IMR-90 (cell line): ENCODE measurements around the gene NPM1. TPM values are rescaled to one million over a fixed set of nuclear protein-coding genes. Genes with fewer than 3 reads are reported as not detected.

Experiments
- ATAC-seq: fragments of 200-7000 bp; cut with Tn5 transposase; 2 replicates; pipeline ENCODE4 v1.9.1; 2020; ENCODE audit warnings: low read depth, mild to moderate bottlenecking, moderate library complexity
- BruUV-seq: library from RNA; stranded (reverse); fragments of 400-500 nt; replicated peaks from 2 replicates; lab custom pipeline; 2021; lab: Mats Ljungman, UMichigan
- CTCF ChIA-PET: fragments of 300-600 bp; formaldehyde crosslinking; extraction: SDS; loops from one replicate; lab custom pipeline; 2021; ENCODE audit warnings: antibody characterized with exemption; lab: Yijun Ruan, JAX
- POLR2A ChIA-PET: fragments of 300-600 bp; sonication (Branson Sonifier 250); formaldehyde crosslinking; loops from one replicate; lab custom pipeline; 2022; ENCODE audit warnings: antibody characterized with exemption; ENCODE audit not compliant: unreplicated experiment; lab: Charles Lee
- DNase-seq: peaks from one replicate; pipeline ENCODE4 v3.0.0; 2013
- H2AFZ ChIP-seq: replicated peaks from 2 replicates; pipeline ENCODE3; 2013; ENCODE audit warnings: low read length, mild to moderate bottlenecking; ENCODE audit not compliant: poor library complexity
- H2AK5ac ChIP-seq: 2 replicates; pipeline ENCODE4 v1.6.1; 2013; ENCODE audit warnings: low read depth, low read length, inconsistent platforms
- H2AK9ac ChIP-seq: replicated peaks from 2 replicates; pipeline ENCODE3; 2013; ENCODE audit warnings: mild to moderate bottlenecking, low read depth, low read length, moderate library complexity; ENCODE audit not compliant: poor library complexity
- H2BK120ac ChIP-seq: 2 replicates; pipeline ENCODE4 v1.6.1; 2013; ENCODE audit warnings: low read depth, low read length, inconsistent platforms
- H2BK15ac ChIP-seq: 3 replicates; pipeline ENCODE4 v1.6.1; 2013; ENCODE audit warnings: low read depth, low read length, inconsistent platforms
- H2BK20ac ChIP-seq: 2 replicates; pipeline ENCODE4 v1.6.1; 2013; ENCODE audit warnings: low read depth, mild to moderate bottlenecking, inconsistent platforms, low read length, moderate library complexity
- H2BK5ac ChIP-seq: 2 replicates; pipeline ENCODE4 v1.6.1; 2013; ENCODE audit warnings: mild to moderate bottlenecking, low read depth, low read length, inconsistent platforms; ENCODE audit not compliant: poor library complexity, severe bottlenecking
- H3K14ac ChIP-seq: replicated peaks from 2 replicates; pipeline ENCODE4 v1.6.1; 2013; ENCODE audit warnings: low read depth, low read length, inconsistent platforms
- H3K18ac ChIP-seq: 2 replicates; pipeline ENCODE4 v1.6.1; 2013; ENCODE audit warnings: low read depth, low read length, control low read depth
- H3K23ac ChIP-seq: 2 replicates; pipeline ENCODE4 v1.6.1; 2013; ENCODE audit warnings: low read depth, low read length, inconsistent platforms
- H3K27ac ChIP-seq: 2 replicates; pipeline ENCODE4 v1.5.1; 2013; ENCODE audit warnings: mild to moderate bottlenecking, control low read depth, low read length; ENCODE audit not compliant: insufficient read depth
- H3K27me3 ChIP-seq: 2 replicates; pipeline ENCODE4 v1.6.1; 2013; ENCODE audit warnings: low read length; ENCODE audit not compliant: control insufficient read depth, insufficient read depth
- H3K36me3 ChIP-seq: 2 replicates; pipeline ENCODE4 v1.6.1; 2013; ENCODE audit warnings: low read length, mixed read lengths; ENCODE audit not compliant: control insufficient read depth, insufficient read depth
- H3K4ac ChIP-seq: 2 replicates; pipeline ENCODE4 v1.6.1; 2013; ENCODE audit warnings: low read depth, low read length, inconsistent platforms
- H3K4me1 ChIP-seq: 2 replicates; pipeline ENCODE4 v1.6.1; 2013; ENCODE audit warnings: low read length, mixed read lengths; ENCODE audit not compliant: control insufficient read depth, insufficient read depth
- H3K4me2 ChIP-seq: 2 replicates; pipeline ENCODE4 v1.6.1; 2013; ENCODE audit warnings: low read depth, mild to moderate bottlenecking, control low read depth, low read length, moderate library complexity
- H3K4me3 ChIP-seq: 2 replicates; pipeline ENCODE4 v1.5.1; 2013; ENCODE audit warnings: low read depth, mild to moderate bottlenecking, control low read depth, low read length, moderate library complexity; ENCODE audit not compliant: insufficient read depth
- H3K56ac ChIP-seq: 2 replicates; pipeline ENCODE4 v1.6.1; 2013; ENCODE audit warnings: low read length, inconsistent platforms; ENCODE audit not compliant: insufficient read depth; ENCODE audit errors: extremely low read depth
- H3K79me1 ChIP-seq, 2 experiments: 2 replicates each; pipeline ENCODE4 v1.6.1; 2013; ENCODE audit warnings: low read length in 2 of 2, inconsistent platforms in 1 of 2, low read depth in 1 of 2
- H3K9ac ChIP-seq: 2 replicates; pipeline ENCODE4 v1.6.1; 2013; ENCODE audit warnings: low read depth, low read length, control low read depth
- H3K9me1 ChIP-seq: 2 replicates; pipeline ENCODE4 v1.6.1; 2013; ENCODE audit warnings: low read length, inconsistent platforms; ENCODE audit not compliant: insufficient read depth
- H3K9me3 ChIP-seq: 2 replicates; pipeline ENCODE4 v1.6.1; 2013; ENCODE audit warnings: low read length; ENCODE audit not compliant: control insufficient read depth, insufficient read depth
- H4K20me1 ChIP-seq: 2 replicates; pipeline ENCODE4 v1.6.1; 2013; ENCODE audit warnings: low read length, inconsistent platforms; ENCODE audit not compliant: insufficient read depth
- H4K5ac ChIP-seq: 2 replicates; pipeline ENCODE4 v1.6.1; 2013; ENCODE audit warnings: mild to moderate bottlenecking, low read depth, low read length, control low read depth
- H4K8ac ChIP-seq, 2 experiments: 2 replicates each; pipeline ENCODE4 v1.6.1; 2013; ENCODE audit warnings: low read depth in 2 of 2, low read length in 2 of 2, control low read depth in 1 of 2, inconsistent platforms in 1 of 2
- H4K91ac ChIP-seq: 2 replicates; pipeline ENCODE4 v1.6.1; 2013; ENCODE audit warnings: low read depth, low read length, inconsistent platforms; ENCODE audit not compliant: insufficient read depth
- BHLHE40 ChIP-seq: fragments of 150-350 bp; IDR thresholded peaks from 2 replicates; pipeline ENCODE4 v1.6.1; 2016; ENCODE audit warnings: mild to moderate bottlenecking, low read depth, low read length
- CEBPB ChIP-seq: IDR thresholded peaks from 2 replicates; pipeline ENCODE4 v1.6.1; 2012; ENCODE audit warnings: low read depth, low read length, improper control_type of control experiment
- ELK1 ChIP-seq: fragments of 150-350 bp; IDR thresholded peaks from 2 replicates; pipeline ENCODE4 v1.6.1; 2016; ENCODE audit warnings: low read depth, mild to moderate bottlenecking, low read length, moderate library complexity, borderline replicate concordance
- MXI1 ChIP-seq: IDR thresholded peaks from 2 replicates; pipeline ENCODE4 v1.6.1; 2012; ENCODE audit warnings: low read depth, mild to moderate bottlenecking, low read length, moderate library complexity, borderline replicate concordance
- RCOR1 ChIP-seq: IDR thresholded peaks from 2 replicates; pipeline ENCODE4 v1.6.1; 2012; ENCODE audit warnings: mild to moderate bottlenecking, low read length, improper control_type of control experiment; ENCODE audit not compliant: insufficient replicate concordance
- RFX5 ChIP-seq: IDR thresholded peaks from 2 replicates; pipeline ENCODE4 v1.8.0; 2012; ENCODE audit warnings: low read depth, mild to moderate bottlenecking, low read length, moderate library complexity
- WGBS, 2 experiments: methylation state at CpG; one replicate each; pipeline versions ENCODE4 v1.1.5 to v1.1.7; 2013; ENCODE audit warnings: missing lambda C conversion rate in 2 of 2; ENCODE audit not compliant: insufficient read length in 1 of 2; ENCODE audit errors: extremely low coverage in 2 of 2; 5-methylcytosine and 5-hydroxymethylcytosine counted together
- dilution Hi-C: fragments of 300-500 bp; cut with HindIII; formaldehyde crosslinking; loops from one replicate; pipeline ENCODE4 v1.14.3; 2018; ENCODE audit warnings: low sequenced_read_pairs; ENCODE audit not compliant: unreplicated experiment
- in situ Hi-C: fragments of 300-500 bp; cut with MboI; formaldehyde crosslinking; loops from 3 replicates; pipeline ENCODE4 v1.14.3; 2019; ENCODE audit warnings: low sequenced_read_pairs, inconsistent platforms, mixed read lengths
- intact Hi-C: fragments of 100-400 bp; cut with micrococcal nuclease; formaldehyde crosslinking; loops from 2 replicates; pipeline ENCODE4 v1.10.0; 2022
- polyA plus RNA-seq, 3 experiments: library from polyadenylated mRNA; depleted of rRNA; stranded (reverse); fragments of >200 nt; gene quantifications; 2 replicates each; pipeline ENCODE4 v1.2.3, GENCODE V29; 2012; ENCODE audit warnings: low replicate concordance in 1 of 3
- total RNA-seq: library from RNA; depleted of rRNA; stranded (reverse); fragments of >200 nt; gene quantifications from 2 replicates; pipeline ENCODE4 v1.2.3, GENCODE V29; 2012

Gene NPM1
- total and polyA plus RNA-seq, 2 of the 4 experiments (the other 2 are of a cell fraction): 856 to 929 TPM

GRCh38 chr5:171412186-171412585 lies 24.5 kb downstream of the NPM1 start:
- H2AK9ac ChIP-seq: no peak overlapping the region
- H3K4ac ChIP-seq: no peak overlapping the region
- peaks cover 81% of the 10 kb centered on the region for H4K20me1 ChIP-seq
- no peak for TF ChIP-seq RFX5
- no peak for TF ChIP-seq ELK1
- no peak for TF ChIP-seq MXI1
- no peak for TF ChIP-seq RCOR1
- no peak for TF ChIP-seq BHLHE40
- TF ChIP-seq CEBPB: no peak
- no peak overlapping the region for H2AFZ ChIP-seq
- H3K36me3 ChIP-seq: peaks cover 38% of the 10 kb centered on the region
- no peak overlapping the region for H2BK15ac ChIP-seq
- no peaks in the 10 kb centered on the region for H3K27me3 ChIP-seq
- no CpG with 5 or more reads among the region's 5 CpGs for WGBS, 2 experiments
- H2BK20ac ChIP-seq: no peak overlapping the region
- dilution Hi-C loops: no loop called here
- no peak overlapping the region for H2BK5ac ChIP-seq
- H3K56ac ChIP-seq: no peak overlapping the region
- H4K8ac ChIP-seq: no peak overlapping the region
- no peak overlapping the region for H3K14ac ChIP-seq
- intact Hi-C loops: loop anchor here (10.0 kb wide), 1 partner anchor 183 kb away; no protein-coding TSS in a partner anchor
- H4K5ac ChIP-seq: no peak overlapping the region
- no peak overlapping the region for H3K23ac ChIP-seq
- H4K91ac ChIP-seq: no peak overlapping the region
- H2AK5ac ChIP-seq: no peak overlapping the region
- in situ Hi-C loops: loop anchor here (10.0 to 25.0 kb wide), 3 partner anchors 633 to 875 kb away; partner anchors contain the start of genes EFCAB9, STK10 and UBTD2
- H3K4me2 ChIP-seq: no peak overlapping the region
- H3K9me1 ChIP-seq: peaks cover 6% of the 10 kb centered on the region; the same call in 1 of the 2 replicates
- ATAC-seq: no peak
- no peak for DNase-seq
- ChIA-PET POLR2A (no interaction called here), CTCF (no interaction called here)
- H3K9me3 ChIP-seq: no peaks in the 10 kb centered on the region
- H2BK120ac ChIP-seq: no peak overlapping the region
- peaks cover 23 to 57% of the 10 kb centered on the region in 2 experiments; a peak in 3 of 4 replicates for H3K79me1 ChIP-seq
- peaks cover 9% of the 10 kb centered on the region for H3K4me1 ChIP-seq
- no peak overlapping the region for H3K27ac ChIP-seq
- no peak overlapping the region for H3K4me3 ChIP-seq
- no peak overlapping the region for H3K9ac ChIP-seq
- BruUV-seq: no TSS peak
- no peak overlapping the region for H3K18ac ChIP-seq
